CD14-positive monocyte (primary cell): ENCODE results near the gene RAB3D. TPM values are rescaled to one million over a fixed set of nuclear protein-coding genes. Genes with fewer than 3 reads are reported as not detected.

Source experiments
- DNase-seq, 3 donors: peaks; one replicate each; pipeline ENCODE4 v3.0.0-alpha.2; 2011 to 2022
- H2AFZ ChIP-seq: 2 replicates; pipeline ENCODE4 v1.6.0; 2012; ENCODE audit warnings: mild to moderate bottlenecking, low read depth, low read length, inconsistent platforms; ENCODE audit not compliant: insufficient read depth, poor library complexity, severe bottlenecking
- H3K27ac ChIP-seq, 2 donors: 1 replicate in 1 of 2; 2 replicates in 1 of 2; pipeline ENCODE4 v1.5.1; 2012 to 2013; ENCODE audit warnings: low read length in 2 of 2, control low read depth in 1 of 2, inconsistent platforms in 1 of 2, low read depth in 1 of 2, mild to moderate bottlenecking in 1 of 2
- H3K27me3 ChIP-seq, 2 donors: one replicate each; pipeline versions ENCODE4 v1.6.0 to v1.6.1; 2011 to 2013; ENCODE audit warnings: low read length in 2 of 2; ENCODE audit not compliant: control insufficient read depth in 2 of 2, insufficient read depth in 2 of 2
- H3K36me3 ChIP-seq, 2 donors: replicated peaks in 1 of 2; 1 replicate in 1 of 2; 2 replicates in 1 of 2; pipeline versions ENCODE4 v1.5.1 to v1.6.1; 2012 to 2013; ENCODE audit warnings: low read length in 2 of 2, control low read depth in 1 of 2, inconsistent platforms in 1 of 2, mild to moderate bottlenecking in 1 of 2; ENCODE audit not compliant: insufficient read depth in 2 of 2, control insufficient read depth in 1 of 2
- H3K4me1 ChIP-seq, 2 donors: 1 replicate in 1 of 2; 2 replicates in 1 of 2; pipeline versions ENCODE4 v1.5.1 to v1.6.1; 2012 to 2013; ENCODE audit warnings: low read length in 2 of 2, control low read depth in 1 of 2, inconsistent platforms in 1 of 2, mild to moderate bottlenecking in 1 of 2, moderate library complexity in 1 of 2; ENCODE audit not compliant: insufficient read depth in 2 of 2, control insufficient read depth in 1 of 2
- H3K4me2 ChIP-seq: replicated peaks from 2 replicates; pipeline ENCODE3; 2012; ENCODE audit warnings: low read length, moderate library complexity, mild to moderate bottlenecking; ENCODE audit not compliant: poor library complexity, severe bottlenecking; ENCODE audit errors: extremely low read depth
- H3K4me3 ChIP-seq, 3 experiments: fragments of 200-600 bp in 1 of 3; sonication (generic) in 1 of 3; replicated peaks in 1 of 3; 1 replicate in 2 of 3; 2 replicates in 1 of 3; pipeline ENCODE4 v1.5.1; 2011 to 2013; ENCODE audit warnings: low read length in 3 of 3, mild to moderate bottlenecking in 3 of 3, control low read depth in 2 of 3, low read depth in 2 of 3, inconsistent platforms in 1 of 3, moderate library complexity in 1 of 3
- H3K79me2 ChIP-seq: 2 replicates; pipeline ENCODE4 v1.6.0; 2012; ENCODE audit warnings: mild to moderate bottlenecking, control low read depth, inconsistent platforms, low read length, moderate library complexity; ENCODE audit not compliant: insufficient read depth
- H3K9ac ChIP-seq: 2 replicates; pipeline ENCODE4 v1.6.0; 2017; ENCODE audit warnings: low read length, mild to moderate bottlenecking; ENCODE audit not compliant: insufficient read depth, poor library complexity, severe bottlenecking
- H3K9me3 ChIP-seq, 2 donors: replicated peaks in 1 of 2; 1 replicate in 1 of 2; 2 replicates in 1 of 2; pipeline versions ENCODE4 v1.5.1 to v1.6.1; 2012 to 2013; ENCODE audit warnings: low read length in 2 of 2, control low read depth in 1 of 2; ENCODE audit not compliant: control insufficient read depth in 1 of 2, insufficient read depth in 1 of 2
- H4K20me1 ChIP-seq: 2 replicates; pipeline ENCODE4 v1.6.0; 2012; ENCODE audit warnings: mild to moderate bottlenecking, low read length, control low read depth, moderate library complexity; ENCODE audit not compliant: insufficient read depth
- H3K27ac Mint-ChIP-seq, 7 donors: one replicate each; pipeline ENCODE4 v1.8.0; 2020; ENCODE audit warnings: mild to moderate bottlenecking in 7 of 7, mixed read lengths in 7 of 7, moderate library complexity in 6 of 7, inconsistent platforms in 2 of 7
- H3K27me3 Mint-ChIP-seq, 3 donors: one replicate each; pipeline ENCODE4 v1.8.0; 2021 to 2022; ENCODE audit warnings: low read depth in 3 of 3, mild to moderate bottlenecking in 3 of 3, mixed read lengths in 3 of 3, moderate library complexity in 3 of 3, inconsistent platforms in 1 of 3
- H3K36me3 Mint-ChIP-seq, 2 donors: one replicate each; pipeline ENCODE4 v1.8.0; 2020; ENCODE audit warnings: mixed read lengths in 2 of 2, inconsistent platforms in 1 of 2, mild to moderate bottlenecking in 1 of 2
- H3K4me1 Mint-ChIP-seq: one replicate; pipeline ENCODE4 v1.8.0; 2020; ENCODE audit warnings: mild to moderate bottlenecking, mixed read lengths
- H3K4me3 Mint-ChIP-seq, 2 donors: one replicate each; pipeline ENCODE4 v1.8.0; 2020; ENCODE audit warnings: mild to moderate bottlenecking in 2 of 2, mixed read lengths in 2 of 2, moderate library complexity in 1 of 2
- H3K9me3 Mint-ChIP-seq, 7 donors: one replicate each; pipeline ENCODE4 v1.8.0; 2020 to 2022; ENCODE audit warnings: mixed read lengths in 7 of 7, mild to moderate bottlenecking in 6 of 7, moderate library complexity in 6 of 7, inconsistent platforms in 2 of 7
- WGBS: methylation state at CpG from one replicate; pipeline ENCODE4 v1.1.5; 2013; ENCODE audit warnings: missing lambda C conversion rate; ENCODE audit not compliant: insufficient coverage; 5-methylcytosine and 5-hydroxymethylcytosine counted together
- intact Hi-C, 2 donors: fragments of 100-400 bp; cut with micrococcal nuclease; formaldehyde crosslinking; loops; one replicate each; pipeline versions ENCODE4 v1.15.0 to v1.15.1; 2023
- polyA plus RNA-seq, 3 donors: library from polyadenylated mRNA; depleted of rRNA in 1 of 3; unstranded in 2 of 3; stranded (reverse) in 1 of 3; fragments of 300-500 nt in 2 of 3; fragments of >200 nt in 1 of 3; fragmentation: Illumina TruSeq in 2 of 3; gene quantifications; 1 replicate in 2 of 3; 2 replicates in 1 of 3; pipeline ENCODE4 v1.2.3, GENCODE V29; 2012 to 2021
- TF ChIP-seq, protein P1 (sequence below): fragments of 200-600 bp; IDR thresholded peaks from one replicate; pipeline ENCODE4 v1.8.0; 2022; ENCODE audit warnings: antibody characterized with exemption, mild to moderate bottlenecking

Gene RAB3D
- polyA plus RNA-seq, 3 donors, result 52.9 to 78.1 (median 60.8) TPM

DNA sequence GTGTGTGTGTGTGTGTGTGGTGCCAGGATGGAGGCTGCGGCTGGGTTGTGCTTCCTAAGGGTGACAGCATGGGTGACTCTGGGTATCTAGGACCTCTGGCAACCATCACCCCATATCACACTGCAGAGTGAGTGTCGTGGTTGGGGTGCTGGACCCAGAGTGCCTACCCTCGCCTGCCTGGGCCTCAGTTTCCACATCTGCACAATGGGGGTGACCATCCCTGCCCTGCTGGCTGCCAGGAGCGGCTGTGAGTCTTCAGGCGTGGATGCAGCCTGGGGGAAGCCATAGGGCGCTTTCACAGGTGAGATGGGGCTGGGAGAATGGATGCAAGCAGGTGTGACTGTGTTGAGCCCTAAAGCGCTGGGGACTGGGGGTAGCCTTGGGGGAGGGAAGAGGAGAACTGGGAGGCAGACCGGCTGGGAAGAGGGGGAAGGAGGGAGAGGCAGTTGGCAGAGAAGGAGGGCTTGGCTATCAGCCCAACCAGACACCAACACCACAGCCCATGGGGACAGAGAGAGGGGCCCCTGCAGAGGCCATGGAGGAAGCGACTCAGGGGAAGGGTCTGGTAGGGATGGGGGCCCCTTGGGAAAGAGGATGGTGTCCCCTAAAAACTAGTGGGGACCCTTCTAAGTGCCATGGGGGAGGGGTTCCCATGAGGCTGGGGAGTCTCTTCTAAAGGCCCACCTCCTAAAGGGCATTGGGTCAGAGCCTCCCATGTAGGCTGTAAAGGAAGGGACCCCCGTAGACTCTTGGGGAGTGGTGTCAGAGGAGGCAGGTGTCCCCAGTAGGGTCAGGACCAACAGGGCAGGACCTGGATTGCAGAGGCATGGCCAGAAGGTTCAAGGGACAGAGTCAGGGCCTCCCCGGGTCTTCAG, 17.5 kb upstream of the RAB3D start:
- no peak for DNase-seq
- Histone ChIP-seq H3K27ac (no peak overlapping the region), H2AFZ (no peak overlapping the region), H3K79me2 (peaks cover 14% of the 10 kb centered on the region), H3K4me2 (peak overlapping the region; percentile 95), H3K4me1 (peaks cover 18 to 26% of the 10 kb centered on the region in 2 donors), H3K4me3 (peak overlapping the region in 1 of 3 experiments; percentile 87), H4K20me1 (peaks cover 50% of the 10 kb centered on the region), H3K9me3 (no peaks in the 10 kb centered on the region), H3K27me3 (no peaks in the 10 kb centered on the region), H3K9ac (no peak overlapping the region), H3K36me3 (peaks cover 27 to 44% of the 10 kb centered on the region in 2 donors)
- intact Hi-C loops, result no loop called here
- H3K36me3 Mint-ChIP-seq, result peaks cover 40 to 68% of the 10 kb centered on the region in 2 donors
- peak overlapping the region in 4 of 7 donors; percentile 7 to 88 (median 66) for H3K27ac Mint-ChIP-seq
- TF ChIP-seq, protein P1, sequence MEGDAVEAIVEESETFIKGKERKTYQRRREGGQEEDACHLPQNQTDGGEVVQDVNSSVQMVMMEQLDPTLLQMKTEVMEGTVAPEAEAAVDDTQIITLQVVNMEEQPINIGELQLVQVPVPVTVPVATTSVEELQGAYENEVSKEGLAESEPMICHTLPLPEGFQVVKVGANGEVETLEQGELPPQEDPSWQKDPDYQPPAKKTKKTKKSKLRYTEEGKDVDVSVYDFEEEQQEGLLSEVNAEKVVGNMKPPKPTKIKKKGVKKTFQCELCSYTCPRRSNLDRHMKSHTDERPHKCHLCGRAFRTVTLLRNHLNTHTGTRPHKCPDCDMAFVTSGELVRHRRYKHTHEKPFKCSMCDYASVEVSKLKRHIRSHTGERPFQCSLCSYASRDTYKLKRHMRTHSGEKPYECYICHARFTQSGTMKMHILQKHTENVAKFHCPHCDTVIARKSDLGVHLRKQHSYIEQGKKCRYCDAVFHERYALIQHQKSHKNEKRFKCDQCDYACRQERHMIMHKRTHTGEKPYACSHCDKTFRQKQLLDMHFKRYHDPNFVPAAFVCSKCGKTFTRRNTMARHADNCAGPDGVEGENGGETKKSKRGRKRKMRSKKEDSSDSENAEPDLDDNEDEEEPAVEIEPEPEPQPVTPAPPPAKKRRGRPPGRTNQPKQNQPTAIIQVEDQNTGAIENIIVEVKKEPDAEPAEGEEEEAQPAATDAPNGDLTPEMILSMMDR, result no peak
- H3K9me3 Mint-ChIP-seq, result peaks cover 0 to 2% (median 0%) of the 10 kb centered on the region in 7 donors
- peaks cover 38% of the 10 kb centered on the region for H3K4me1 Mint-ChIP-seq
- H3K27me3 Mint-ChIP-seq, result peaks cover 4 to 6% (median 5%) of the 10 kb centered on the region in 3 donors
- peak overlapping the region in 1 of 2 donors; percentile 96 for H3K4me3 Mint-ChIP-seq
- WGBS, result 83% methylated on average over 5 of the region's 11 CpGs

DNA sequence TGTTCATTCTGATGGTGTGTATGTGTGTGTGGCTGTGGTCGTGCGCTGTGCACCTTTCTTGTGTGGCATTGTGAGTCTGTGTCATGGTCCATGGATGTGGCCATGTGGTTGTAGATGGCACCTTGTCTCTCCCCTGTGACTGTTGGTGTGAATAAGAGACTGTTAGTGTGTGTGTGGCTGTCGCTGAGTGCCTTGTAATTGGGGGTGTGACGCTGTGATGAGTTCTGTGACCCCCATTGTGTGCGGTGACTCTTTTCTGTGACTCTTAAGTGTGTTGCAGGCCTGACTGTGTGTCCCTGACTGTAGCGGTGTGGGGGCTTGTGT, 16.6 kb upstream of the RAB3D start:
- TF ChIP-seq, protein P1, result no peak
- intact Hi-C loops, result no loop called here
- H2AFZ ChIP-seq, result peak overlapping the region; percentile 67
- peak overlapping the region in 1 of 2 donors; percentile 69 for H3K27ac ChIP-seq
- peaks cover 37% of the 10 kb centered on the region for H3K4me1 Mint-ChIP-seq
- H3K4me3 Mint-ChIP-seq, result peak overlapping the region; percentile 84 to 96
- no peak for DNase-seq
- H3K79me2 ChIP-seq, result peaks cover 14% of the 10 kb centered on the region
- peaks cover 41% of the 10 kb centered on the region for H4K20me1 ChIP-seq
- H3K36me3 ChIP-seq, result peaks cover 18 to 35% of the 10 kb centered on the region in 2 donors
- peaks cover 0 to 2% (median 0%) of the 10 kb centered on the region in 7 donors for H3K9me3 Mint-ChIP-seq
- peaks cover 4 to 6% (median 5%) of the 10 kb centered on the region in 3 donors for H3K27me3 Mint-ChIP-seq
- peak overlapping the region in 6 of 7 donors; percentile 80 to 94 (median 87) for H3K27ac Mint-ChIP-seq
- peak overlapping the region; percentile 66 for H3K9ac ChIP-seq
- H3K4me1 ChIP-seq, result peaks cover 18 to 26% of the 10 kb centered on the region in 2 donors
- no peaks in the 10 kb centered on the region for H3K27me3 ChIP-seq
- 95% methylated on average over 6 of the region's 6 CpGs for WGBS
- H3K4me3 ChIP-seq, result peak overlapping the region; percentile 67 to 87 (median 73)
- H3K4me2 ChIP-seq, result peak overlapping the region; percentile 95
- H3K36me3 Mint-ChIP-seq, result peaks cover 37 to 65% of the 10 kb centered on the region in 2 donors
- H3K9me3 ChIP-seq, result no peaks in the 10 kb centered on the region
